Measurements from ENCODE around the gene NECTIN4. TPM values are rescaled to one million over a fixed set of nuclear protein-coding genes. Genes with fewer than 3 reads are reported as not detected.

The NECTIN4 gene
- polyA plus RNA-seq, 1 donor = 0.43 TPM

- DNase-seq = no peak
Observed at GRCh38 chr1:161111117-161111516, 21.8 kb upstream of the NECTIN4 start.

- no peak for DNase-seq
Observed at GRCh38 chr1:161106431-161106830, 17.1 kb upstream of the NECTIN4 start.

GRCh38 chr1:161100556-161100955 is 11.2 kb upstream of the NECTIN4 start:
- DNase-seq = no peak

- DNase-seq = no peak
Observed at GRCh38 chr1:161099090-161099802, 9.9 kb upstream of the NECTIN4 start.

GRCh38 chr1:161098210-161099068 is 9.1 kb upstream of the NECTIN4 start, which contains the start of gene KLHDC9:
TSS of gene KLHDC9 (plus strand) at chr1:161098361. CDS start at chr1:161098536, 175 bp downstream.
- DNase-seq = peak; percentile 76

- peak; percentile 76 for DNase-seq
Observed at GRCh38 chr1:161096530-161096929, 7.2 kb upstream of the NECTIN4 start.

GRCh38 chr1:161096015-161096414 is 6.7 kb upstream of the NECTIN4 start:
- DNase-seq = no peak

GRCh38 chr1:161095230-161095629 is 5.9 kb upstream of the NECTIN4 start:
- no peak for DNase-seq

GRCh38 chr1:161094481-161094880 is 5.1 kb upstream of the NECTIN4 start:
- no peak for DNase-seq

GRCh38 chr1:161092621-161093028 is 3.3 kb upstream of the NECTIN4 start:
- DNase-seq = no peak

GRCh38 chr1:161091796-161092507 is 2.6 kb upstream of the NECTIN4 start:
- no peak for DNase-seq

GRCh38 chr1:161091093-161091492 is 1.7 kb upstream of the NECTIN4 start:
- no peak for DNase-seq

- no peak for DNase-seq
Observed at GRCh38 chr1:161090617-161091016, 1.3 kb upstream of the NECTIN4 start.

- DNase-seq = no peak
Observed at GRCh38 chr1:161089938-161090337, 580 bp upstream of the NECTIN4 start.

- no peak for DNase-seq
Observed at GRCh38 chr1:161088587-161089110, 709 bp downstream of the NECTIN4 start.

GRCh38 chr1:161086457-161086856 is 2.9 kb downstream of the NECTIN4 start:
- DNase-seq = no peak

- no peak for DNase-seq
Observed at GRCh38 chr1:161085165-161085564, 4.2 kb downstream of the NECTIN4 start.

GRCh38 chr1:161084597-161084988 is 4.8 kb downstream of the NECTIN4 start:
- DNase-seq = no peak

GRCh38 chr1:161083748-161084596 is 5.4 kb downstream of the NECTIN4 start:
- DNase-seq = no peak

- DNase-seq = no peak
Observed at GRCh38 chr1:161082996-161083747, 6.2 kb downstream of the NECTIN4 start.

- DNase-seq = no peak
Observed at GRCh38 chr1:161082483-161082882, 6.9 kb downstream of the NECTIN4 start.
